CD14-positive monocyte (primary cell): ENCODE results near the gene ACHE. TPM values are rescaled to one million over a fixed set of nuclear protein-coding genes. Genes with fewer than 3 reads are reported as not detected.
"Not testable (repeated sequence)": the region's sequence is repeated elsewhere in the genome, so short reads cannot be mapped to it uniquely, and the experiment has no call there.

ENCODE experiments used
- DNase-seq, 3 donors: peaks; one replicate each; pipeline ENCODE4 v3.0.0-alpha.2; 2011 to 2022
- H2AFZ ChIP-seq: 2 replicates; pipeline ENCODE4 v1.6.0; 2012; ENCODE audit warnings: mild to moderate bottlenecking, low read depth, low read length, inconsistent platforms; ENCODE audit not compliant: insufficient read depth, poor library complexity, severe bottlenecking
- H3K27ac ChIP-seq, 2 donors: 1 replicate in 1 of 2; 2 replicates in 1 of 2; pipeline ENCODE4 v1.5.1; 2012 to 2013; ENCODE audit warnings: low read length in 2 of 2, control low read depth in 1 of 2, inconsistent platforms in 1 of 2, low read depth in 1 of 2, mild to moderate bottlenecking in 1 of 2
- H3K27me3 ChIP-seq, 2 donors: one replicate each; pipeline versions ENCODE4 v1.6.0 to v1.6.1; 2011 to 2013; ENCODE audit warnings: low read length in 2 of 2; ENCODE audit not compliant: control insufficient read depth in 2 of 2, insufficient read depth in 2 of 2
- H3K36me3 ChIP-seq, 2 donors: replicated peaks in 1 of 2; 1 replicate in 1 of 2; 2 replicates in 1 of 2; pipeline versions ENCODE4 v1.5.1 to v1.6.1; 2012 to 2013; ENCODE audit warnings: low read length in 2 of 2, control low read depth in 1 of 2, inconsistent platforms in 1 of 2, mild to moderate bottlenecking in 1 of 2; ENCODE audit not compliant: insufficient read depth in 2 of 2, control insufficient read depth in 1 of 2
- H3K4me1 ChIP-seq, 2 donors: 1 replicate in 1 of 2; 2 replicates in 1 of 2; pipeline versions ENCODE4 v1.5.1 to v1.6.1; 2012 to 2013; ENCODE audit warnings: low read length in 2 of 2, control low read depth in 1 of 2, inconsistent platforms in 1 of 2, mild to moderate bottlenecking in 1 of 2, moderate library complexity in 1 of 2; ENCODE audit not compliant: insufficient read depth in 2 of 2, control insufficient read depth in 1 of 2
- H3K4me2 ChIP-seq: replicated peaks from 2 replicates; pipeline ENCODE3; 2012; ENCODE audit warnings: low read length, moderate library complexity, mild to moderate bottlenecking; ENCODE audit not compliant: poor library complexity, severe bottlenecking; ENCODE audit errors: extremely low read depth
- H3K4me3 ChIP-seq, 3 experiments: fragments of 200-600 bp in 1 of 3; sonication (generic) in 1 of 3; replicated peaks in 1 of 3; 1 replicate in 2 of 3; 2 replicates in 1 of 3; pipeline ENCODE4 v1.5.1; 2011 to 2013; ENCODE audit warnings: low read length in 3 of 3, mild to moderate bottlenecking in 3 of 3, control low read depth in 2 of 3, low read depth in 2 of 3, inconsistent platforms in 1 of 3, moderate library complexity in 1 of 3
- H3K79me2 ChIP-seq: 2 replicates; pipeline ENCODE4 v1.6.0; 2012; ENCODE audit warnings: mild to moderate bottlenecking, control low read depth, inconsistent platforms, low read length, moderate library complexity; ENCODE audit not compliant: insufficient read depth
- H3K9ac ChIP-seq: 2 replicates; pipeline ENCODE4 v1.6.0; 2017; ENCODE audit warnings: low read length, mild to moderate bottlenecking; ENCODE audit not compliant: insufficient read depth, poor library complexity, severe bottlenecking
- H3K9me3 ChIP-seq, 2 donors: replicated peaks in 1 of 2; 1 replicate in 1 of 2; 2 replicates in 1 of 2; pipeline versions ENCODE4 v1.5.1 to v1.6.1; 2012 to 2013; ENCODE audit warnings: low read length in 2 of 2, control low read depth in 1 of 2; ENCODE audit not compliant: control insufficient read depth in 1 of 2, insufficient read depth in 1 of 2
- H4K20me1 ChIP-seq: 2 replicates; pipeline ENCODE4 v1.6.0; 2012; ENCODE audit warnings: mild to moderate bottlenecking, low read length, control low read depth, moderate library complexity; ENCODE audit not compliant: insufficient read depth
- H3K27ac Mint-ChIP-seq, 7 donors: one replicate each; pipeline ENCODE4 v1.8.0; 2020; ENCODE audit warnings: mild to moderate bottlenecking in 7 of 7, mixed read lengths in 7 of 7, moderate library complexity in 6 of 7, inconsistent platforms in 2 of 7
- H3K27me3 Mint-ChIP-seq, 3 donors: one replicate each; pipeline ENCODE4 v1.8.0; 2021 to 2022; ENCODE audit warnings: low read depth in 3 of 3, mild to moderate bottlenecking in 3 of 3, mixed read lengths in 3 of 3, moderate library complexity in 3 of 3, inconsistent platforms in 1 of 3
- H3K36me3 Mint-ChIP-seq, 2 donors: one replicate each; pipeline ENCODE4 v1.8.0; 2020; ENCODE audit warnings: mixed read lengths in 2 of 2, inconsistent platforms in 1 of 2, mild to moderate bottlenecking in 1 of 2
- H3K4me1 Mint-ChIP-seq: one replicate; pipeline ENCODE4 v1.8.0; 2020; ENCODE audit warnings: mild to moderate bottlenecking, mixed read lengths
- H3K4me3 Mint-ChIP-seq, 2 donors: one replicate each; pipeline ENCODE4 v1.8.0; 2020; ENCODE audit warnings: mild to moderate bottlenecking in 2 of 2, mixed read lengths in 2 of 2, moderate library complexity in 1 of 2
- H3K9me3 Mint-ChIP-seq, 7 donors: one replicate each; pipeline ENCODE4 v1.8.0; 2020 to 2022; ENCODE audit warnings: mixed read lengths in 7 of 7, mild to moderate bottlenecking in 6 of 7, moderate library complexity in 6 of 7, inconsistent platforms in 2 of 7
- WGBS: methylation state at CpG from one replicate; pipeline ENCODE4 v1.1.5; 2013; ENCODE audit warnings: missing lambda C conversion rate; ENCODE audit not compliant: insufficient coverage; 5-methylcytosine and 5-hydroxymethylcytosine counted together
- intact Hi-C, 2 donors: fragments of 100-400 bp; cut with micrococcal nuclease; formaldehyde crosslinking; loops; one replicate each; pipeline versions ENCODE4 v1.15.0 to v1.15.1; 2023
- polyA plus RNA-seq, 3 donors: library from polyadenylated mRNA; depleted of rRNA in 1 of 3; unstranded in 2 of 3; stranded (reverse) in 1 of 3; fragments of 300-500 nt in 2 of 3; fragments of >200 nt in 1 of 3; fragmentation: Illumina TruSeq in 2 of 3; gene quantifications; 1 replicate in 2 of 3; 2 replicates in 1 of 3; pipeline ENCODE4 v1.2.3, GENCODE V29; 2012 to 2021
- TF ChIP-seq, protein P1 (sequence below): fragments of 200-600 bp; IDR thresholded peaks from one replicate; pipeline ENCODE4 v1.8.0; 2022; ENCODE audit warnings: antibody characterized with exemption, mild to moderate bottlenecking

ACHE gene
- polyA plus RNA-seq, 3 donors = 0.19 TPM; not detected in 2

DNA sequence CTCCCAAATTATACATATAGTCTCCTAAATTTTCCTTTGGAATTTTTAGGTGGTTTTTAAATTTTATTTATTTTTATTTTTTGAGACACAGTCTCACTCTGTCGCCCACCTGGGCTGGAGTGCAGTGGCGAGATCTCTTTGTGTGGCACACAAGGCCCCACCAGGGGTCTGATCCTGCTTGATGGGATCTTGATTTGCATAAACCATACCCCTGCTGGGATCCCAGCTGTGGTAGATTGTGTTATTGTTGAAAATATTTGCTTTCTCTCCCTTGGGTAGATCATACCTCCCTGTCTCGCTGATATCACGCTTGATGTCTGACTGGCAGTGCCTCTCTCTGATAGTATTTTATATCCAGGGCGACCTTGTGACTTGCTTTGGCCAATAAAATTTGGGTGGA lies 48.0 kb upstream of the ACHE start:
- Mint-ChIP-seq H3K36me3 (no peaks in the 10 kb centered on the region), H3K27me3 (peaks cover 12 to 19% (median 14%) of the 10 kb centered on the region in 3 donors), H3K27ac (no peak overlapping the region), H3K4me1 (no peaks in the 10 kb centered on the region), H3K4me3 (no peak overlapping the region), H3K9me3 (peaks cover 5 to 32% (median 25%) of the 10 kb centered on the region in 7 donors)
- Histone ChIP-seq H3K4me3 (no peak overlapping the region), H3K79me2 (no peaks in the 10 kb centered on the region), H2AFZ (no peak overlapping the region), H3K4me2 (no peak overlapping the region), H3K9ac (no peak overlapping the region), H3K27ac (no peak overlapping the region), H3K27me3 (no peaks in the 10 kb centered on the region), H4K20me1 (no peaks in the 10 kb centered on the region), H3K9me3 (peaks cover 5 to 10% of the 10 kb centered on the region in 2 donors), H3K36me3 (no peaks in the 10 kb centered on the region), H3K4me1 (no peaks in the 10 kb centered on the region)
- DNase-seq = no peak
- TF ChIP-seq, protein P1, sequence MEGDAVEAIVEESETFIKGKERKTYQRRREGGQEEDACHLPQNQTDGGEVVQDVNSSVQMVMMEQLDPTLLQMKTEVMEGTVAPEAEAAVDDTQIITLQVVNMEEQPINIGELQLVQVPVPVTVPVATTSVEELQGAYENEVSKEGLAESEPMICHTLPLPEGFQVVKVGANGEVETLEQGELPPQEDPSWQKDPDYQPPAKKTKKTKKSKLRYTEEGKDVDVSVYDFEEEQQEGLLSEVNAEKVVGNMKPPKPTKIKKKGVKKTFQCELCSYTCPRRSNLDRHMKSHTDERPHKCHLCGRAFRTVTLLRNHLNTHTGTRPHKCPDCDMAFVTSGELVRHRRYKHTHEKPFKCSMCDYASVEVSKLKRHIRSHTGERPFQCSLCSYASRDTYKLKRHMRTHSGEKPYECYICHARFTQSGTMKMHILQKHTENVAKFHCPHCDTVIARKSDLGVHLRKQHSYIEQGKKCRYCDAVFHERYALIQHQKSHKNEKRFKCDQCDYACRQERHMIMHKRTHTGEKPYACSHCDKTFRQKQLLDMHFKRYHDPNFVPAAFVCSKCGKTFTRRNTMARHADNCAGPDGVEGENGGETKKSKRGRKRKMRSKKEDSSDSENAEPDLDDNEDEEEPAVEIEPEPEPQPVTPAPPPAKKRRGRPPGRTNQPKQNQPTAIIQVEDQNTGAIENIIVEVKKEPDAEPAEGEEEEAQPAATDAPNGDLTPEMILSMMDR = no peak
- intact Hi-C loops = no loop called here
- WGBS = no CpG with 5 or more reads among the region's 5 CpGs

DNA sequence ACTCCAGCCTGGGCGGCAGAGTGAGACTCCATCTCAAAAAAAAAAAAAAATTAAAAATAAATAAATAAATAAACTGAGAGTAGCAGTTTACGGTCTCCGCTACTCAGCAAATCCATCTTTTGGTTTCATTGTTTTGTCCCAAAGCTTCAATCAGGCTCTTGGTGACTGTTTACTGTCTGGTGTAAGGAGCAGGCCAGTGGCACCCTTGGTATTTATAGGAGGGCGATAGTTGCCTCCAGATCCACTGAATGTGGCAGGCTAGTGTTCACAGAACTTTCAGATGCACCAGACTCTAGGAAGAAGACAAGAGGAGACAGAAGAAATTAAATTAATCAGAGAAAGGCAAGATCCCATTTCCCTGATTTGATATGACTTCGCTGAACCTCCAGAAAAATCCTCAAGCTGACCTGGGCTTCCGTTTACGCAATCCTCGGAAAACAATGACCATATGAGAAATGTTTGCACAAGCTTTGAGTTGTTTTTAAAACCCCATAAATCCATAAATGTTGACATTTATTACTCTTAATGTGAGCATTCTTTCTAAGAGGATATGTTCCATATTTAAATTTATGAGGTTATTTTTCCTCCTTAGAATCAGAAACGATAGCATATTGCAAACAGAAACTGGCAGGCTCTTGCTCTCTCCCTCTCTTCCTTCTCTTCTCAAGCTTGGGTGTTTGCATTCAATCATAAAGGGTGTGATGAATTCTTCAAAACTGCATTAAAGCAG lies 46.5 kb upstream of the ACHE start:
- Mint-ChIP-seq H3K4me3 (peak overlapping the region in 1 of 2 donors; percentile 7), H3K36me3 (no peaks in the 10 kb centered on the region), H3K9me3 (peaks cover 5 to 32% (median 25%) of the 10 kb centered on the region in 7 donors), H3K27me3 (peaks cover 12 to 19% (median 13%) of the 10 kb centered on the region in 3 donors), H3K4me1 (no peaks in the 10 kb centered on the region), H3K27ac (no peak overlapping the region)
- Histone ChIP-seq H3K4me1 (no peaks in the 10 kb centered on the region), H4K20me1 (no peaks in the 10 kb centered on the region), H3K9ac (no peak overlapping the region), H3K9me3 (peaks cover 5 to 10% of the 10 kb centered on the region in 2 donors), H3K27ac (no peak overlapping the region), H2AFZ (no peak overlapping the region), H3K4me2 (no peak overlapping the region), H3K4me3 (no peak overlapping the region), H3K36me3 (no peaks in the 10 kb centered on the region), H3K79me2 (no peaks in the 10 kb centered on the region), H3K27me3 (no peaks in the 10 kb centered on the region)
- TF ChIP-seq, protein P1 = no peak
- intact Hi-C loops = no loop called here
- 39% methylated on average over 2 of the region's 9 CpGs for WGBS
- no peak for DNase-seq

DNA sequence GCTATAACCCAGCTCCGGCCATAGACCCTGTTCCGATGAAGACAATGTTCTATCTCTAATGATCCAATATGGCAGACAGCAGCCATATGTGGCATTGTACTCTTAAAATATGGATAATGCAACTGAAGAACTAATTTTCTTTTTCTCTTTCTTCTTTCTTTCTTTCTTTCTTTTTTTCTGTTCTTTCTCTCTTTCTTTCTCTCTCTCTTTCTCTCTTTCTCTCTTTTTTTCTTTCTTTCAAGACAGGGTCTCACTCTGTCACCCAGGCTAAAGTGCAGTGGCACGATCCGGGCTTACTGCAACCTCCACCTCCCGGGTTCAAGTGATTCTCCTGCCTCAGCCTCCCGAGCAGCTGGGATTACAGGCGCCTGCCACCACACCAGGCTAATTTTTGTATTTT lies 40.5 kb upstream of the ACHE start:
- peaks cover 5 to 35% (median 21%) of the 10 kb centered on the region in 7 donors for H3K9me3 Mint-ChIP-seq
- H3K36me3 ChIP-seq, H3K79me2 ChIP-seq, H3K27ac Mint-ChIP-seq, H3K4me1 ChIP-seq, H3K4me1 Mint-ChIP-seq, H3K9me3 ChIP-seq, H3K27ac ChIP-seq, H2AFZ ChIP-seq, H3K9ac ChIP-seq, DNase-seq, H3K27me3 ChIP-seq, H4K20me1 ChIP-seq, H3K4me3 Mint-ChIP-seq, H3K4me3 ChIP-seq, intact Hi-C loops, H3K4me2 ChIP-seq, H3K36me3 Mint-ChIP-seq: not testable (repeated sequence)
- peaks cover 8 to 14% (median 9%) of the 10 kb centered on the region in 3 donors for H3K27me3 Mint-ChIP-seq
- WGBS = 100% methylated on average over 4 of the region's 7 CpGs
